B cell (primary cell): ENCODE data around the gene PSMC5. TPM values are rescaled to one million over a fixed set of nuclear protein-coding genes. Genes with fewer than 3 reads are reported as not detected.
A peak's percentile ranks its signal among the peaks of the same experiment; 100 is the strongest.

Experiments
- ATAC-seq: fragments of 200-7000 bp; cut with Tn5 transposase; one replicate; pipeline ENCODE4 v1.10.0; 2021; ENCODE audit warnings: low read depth, mild to moderate bottlenecking, moderate number of reproducible peaks, moderate library complexity
- CTCF ChIA-PET: fragments of 350-600 bp; sonication (Branson Sonifier 250); formaldehyde crosslinking; loops from one replicate; lab custom pipeline; 2021; ENCODE audit warnings: antibody characterized with exemption, inconsistent platforms; lab: Charles Lee
- POLR2A ChIA-PET: fragments of 350-600 bp; sonication (Branson Sonifier 250); formaldehyde crosslinking; loops from one replicate; lab custom pipeline; 2021; ENCODE audit warnings: antibody characterized with exemption; lab: Charles Lee
- DNase-seq: peaks from one replicate; pipeline ENCODE4 v3.0.0; 2013
- H2AFZ ChIP-seq: 2 replicates; pipeline ENCODE4 v1.6.1; 2012; ENCODE audit warnings: mild to moderate bottlenecking, low read depth, low read length; ENCODE audit not compliant: insufficient read depth, poor library complexity, severe bottlenecking
- H3K27ac ChIP-seq, 2 donors: 1 replicate in 1 of 2; 2 replicates in 1 of 2; pipeline ENCODE4 v1.5.1; 2012 to 2013; ENCODE audit warnings: low read length in 2 of 2, mild to moderate bottlenecking in 2 of 2, moderate library complexity in 1 of 2
- H3K27me3 ChIP-seq, 4 experiments: fragments of 200-600 bp in 1 of 4; sonication (generic) in 1 of 4; replicated peaks in 1 of 4; 1 replicate in 2 of 4; 2 replicates in 2 of 4; pipeline versions ENCODE4 v1.6.1 to v1.7.0; 2013 to 2016; ENCODE audit warnings: low read length in 3 of 4, mild to moderate bottlenecking in 2 of 4, mixed read lengths in 1 of 4, moderate library complexity in 1 of 4; ENCODE audit not compliant: insufficient read depth in 4 of 4, control insufficient read depth in 3 of 4; ENCODE audit errors: control extremely low read depth in 1 of 4
- H3K36me3 ChIP-seq, 2 experiments: replicated peaks in 1 of 2; 1 replicate in 1 of 2; 2 replicates in 1 of 2; pipeline versions ENCODE4 v1.6.1 to v1.7.1; 2013; ENCODE audit warnings: low read length in 1 of 2; ENCODE audit not compliant: insufficient read depth in 2 of 2, control insufficient read depth in 1 of 2; ENCODE audit errors: control extremely low read depth in 1 of 2, extremely low read depth in 1 of 2
- H3K4me1 ChIP-seq, 2 donors: fragments of 200-600 bp in 1 of 2; sonication (generic) in 1 of 2; 1 replicate in 1 of 2; 2 replicates in 1 of 2; pipeline versions ENCODE4 v1.5.1 to v1.6.1; 2013 to 2017; ENCODE audit warnings: low read length in 2 of 2; ENCODE audit not compliant: control insufficient read depth in 2 of 2, insufficient read depth in 2 of 2
- H3K4me2 ChIP-seq: replicated peaks from 2 replicates; pipeline ENCODE3; 2012; ENCODE audit warnings: mild to moderate bottlenecking, low read depth, low read length; ENCODE audit not compliant: poor library complexity, severe bottlenecking
- H3K4me3 ChIP-seq, 5 experiments: fragments of 200-600 bp in 1 of 5; sonication (generic) in 1 of 5; 1 replicate in 3 of 5; 2 replicates in 2 of 5; pipeline versions ENCODE4 v1.5.1 to v1.7.0; 2011 to 2016; ENCODE audit warnings: low read length in 4 of 5, mild to moderate bottlenecking in 4 of 5, low read depth in 2 of 5, control low read depth in 1 of 5, moderate library complexity in 1 of 5; ENCODE audit not compliant: insufficient read depth in 1 of 5; ENCODE audit errors: control extremely low read depth in 1 of 5, extremely low read depth in 1 of 5
- H3K79me2 ChIP-seq: fragments of 200-600 bp; sonication (generic); one replicate; pipeline ENCODE4 v1.6.0; 2016; ENCODE audit warnings: low read length; ENCODE audit not compliant: control insufficient read depth, insufficient read depth
- H3K9ac ChIP-seq: fragments of 200-600 bp; sonication (generic); 2 replicates; pipeline ENCODE4 v1.6.1; 2017; ENCODE audit warnings: mild to moderate bottlenecking, low read length, moderate library complexity
- H3K9me3 ChIP-seq, 3 donors: one replicate each; pipeline versions ENCODE4 v1.6.1 to v1.7.1; 2013; ENCODE audit warnings: low read length in 2 of 3; ENCODE audit not compliant: control insufficient read depth in 2 of 3, insufficient read depth in 1 of 3; ENCODE audit errors: control extremely low read depth in 1 of 3
- H4K20me1 ChIP-seq: 2 replicates; pipeline ENCODE4 v1.6.0; 2012; ENCODE audit warnings: mild to moderate bottlenecking, low read length; ENCODE audit not compliant: insufficient read depth, control insufficient read depth, poor library complexity, severe bottlenecking
- H3K27ac Mint-ChIP-seq: one replicate; pipeline ENCODE4 v1.8.0; 2021; ENCODE audit warnings: mixed read lengths
- H3K27me3 Mint-ChIP-seq: one replicate; pipeline ENCODE4 v1.8.0; 2021; ENCODE audit warnings: mixed read lengths
- H3K4me1 Mint-ChIP-seq: one replicate; pipeline ENCODE4 v1.8.0; 2021; ENCODE audit warnings: mixed read lengths
- H3K4me3 Mint-ChIP-seq: one replicate; pipeline ENCODE4 v1.8.0; 2021; ENCODE audit warnings: mixed read lengths
- H3K9me3 Mint-ChIP-seq: one replicate; pipeline ENCODE4 v1.8.0; 2022; ENCODE audit warnings: mixed read lengths; ENCODE audit not compliant: insufficient read depth
- EZH2 ChIP-seq: IDR thresholded peaks from 2 replicates; pipeline ENCODE4 v1.6.1; 2012; ENCODE audit warnings: borderline replicate concordance, low read depth, mild to moderate bottlenecking, moderate library complexity, low read length; ENCODE audit not compliant: insufficient read depth, poor library complexity, severe bottlenecking
- WGBS: methylation state at CpG from one replicate; pipeline ENCODE4 v1.1.5; 2013; ENCODE audit warnings: missing lambda C conversion rate; ENCODE audit not compliant: insufficient coverage; 5-methylcytosine and 5-hydroxymethylcytosine counted together
- intact Hi-C: fragments of 100-400 bp; cut with micrococcal nuclease; formaldehyde crosslinking; loops from one replicate; pipeline ENCODE4 v1.10.0; 2022
- polyA plus RNA-seq: library from polyadenylated mRNA; depleted of rRNA; stranded (reverse); fragments of >200 nt; gene quantifications from 2 replicates; pipeline ENCODE4 v1.2.3, GENCODE V29; 2012
- total RNA-seq, 2 donors: library from RNA; stranded (reverse); fragments of 120-200 nt in 1 of 2; gene quantifications; 1 replicate in 1 of 2; 2 replicates in 1 of 2; pipeline versions ENCODE4 v1.2.3 to v1.2.4, GENCODE V29; 2013 to 2022
- TF ChIP-seq, protein P1 (sequence below): fragments of 200-600 bp; IDR thresholded peaks from one replicate; pipeline ENCODE4 v1.8.0; 2022; ENCODE audit warnings: antibody characterized with exemption, mild to moderate bottlenecking

PSMC5 gene
- total and polyA plus RNA-seq, 2 donors (not counting 1 experiment from before 2014, with no cell fraction given) = 87.1 to 104 TPM

DNA sequence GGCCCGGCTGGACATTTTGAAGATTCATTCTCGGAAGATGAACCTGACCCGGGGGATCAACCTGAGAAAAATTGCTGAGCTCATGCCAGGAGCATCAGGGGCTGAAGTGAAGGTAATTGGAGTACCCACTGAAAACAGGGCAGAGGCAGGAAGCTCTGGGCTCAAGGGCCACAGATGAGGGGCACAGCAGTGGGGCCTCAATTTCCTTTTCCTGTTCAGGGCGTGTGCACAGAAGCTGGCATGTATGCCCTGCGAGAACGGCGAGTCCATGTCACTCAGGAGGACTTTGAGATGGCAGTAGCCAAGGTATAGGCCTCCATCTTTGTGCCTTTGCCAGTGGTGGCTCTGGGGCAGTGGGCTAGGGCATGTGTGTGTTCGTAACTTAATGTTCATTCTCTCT lies 4.3 kb downstream of the PSMC5 start:
- intact Hi-C loops = no loop called here
- no peaks in the 10 kb centered on the region for H3K9me3 ChIP-seq
- TF ChIP-seq, protein P1, sequence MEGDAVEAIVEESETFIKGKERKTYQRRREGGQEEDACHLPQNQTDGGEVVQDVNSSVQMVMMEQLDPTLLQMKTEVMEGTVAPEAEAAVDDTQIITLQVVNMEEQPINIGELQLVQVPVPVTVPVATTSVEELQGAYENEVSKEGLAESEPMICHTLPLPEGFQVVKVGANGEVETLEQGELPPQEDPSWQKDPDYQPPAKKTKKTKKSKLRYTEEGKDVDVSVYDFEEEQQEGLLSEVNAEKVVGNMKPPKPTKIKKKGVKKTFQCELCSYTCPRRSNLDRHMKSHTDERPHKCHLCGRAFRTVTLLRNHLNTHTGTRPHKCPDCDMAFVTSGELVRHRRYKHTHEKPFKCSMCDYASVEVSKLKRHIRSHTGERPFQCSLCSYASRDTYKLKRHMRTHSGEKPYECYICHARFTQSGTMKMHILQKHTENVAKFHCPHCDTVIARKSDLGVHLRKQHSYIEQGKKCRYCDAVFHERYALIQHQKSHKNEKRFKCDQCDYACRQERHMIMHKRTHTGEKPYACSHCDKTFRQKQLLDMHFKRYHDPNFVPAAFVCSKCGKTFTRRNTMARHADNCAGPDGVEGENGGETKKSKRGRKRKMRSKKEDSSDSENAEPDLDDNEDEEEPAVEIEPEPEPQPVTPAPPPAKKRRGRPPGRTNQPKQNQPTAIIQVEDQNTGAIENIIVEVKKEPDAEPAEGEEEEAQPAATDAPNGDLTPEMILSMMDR = no peak
- no peak for TF ChIP-seq EZH2
- peaks cover 23 to 37% of the 10 kb centered on the region in 2 donors for H3K4me1 ChIP-seq
- no peak for DNase-seq
- WGBS = 22% methylated on average over 7 of the region's 8 CpGs
- no peaks in the 10 kb centered on the region for H3K27me3 ChIP-seq
- peaks cover 55% of the 10 kb centered on the region for H3K4me1 Mint-ChIP-seq
- H3K27me3 Mint-ChIP-seq = no peaks in the 10 kb centered on the region
- no peak overlapping the region for H3K4me2 ChIP-seq
- no peak for ATAC-seq
- no peaks in the 10 kb centered on the region for H3K9me3 Mint-ChIP-seq
- no peak overlapping the region for H3K27ac ChIP-seq
- ChIA-PET CTCF (interaction anchor here (0.9 to 1.2 kb wide), 3 partner anchors 9 to 133 kb away, joined by 3 read pairs; no protein-coding TSS in a partner anchor), POLR2A (interaction anchor here (1.0 kb wide), 1 partner anchor 10 kb away, joined by 3 read pairs; no protein-coding TSS in a partner anchor)
- H2AFZ ChIP-seq = no peak overlapping the region
- H3K36me3 ChIP-seq = peaks cover 2 to 75% of the 10 kb centered on the region in 2 experiments
- no peak overlapping the region for H3K9ac ChIP-seq
- peaks cover 20% of the 10 kb centered on the region for H4K20me1 ChIP-seq
- H3K79me2 ChIP-seq = peaks cover 36% of the 10 kb centered on the region
- H3K27ac Mint-ChIP-seq = peak overlapping the region; percentile 32
- no peak overlapping the region for H3K4me3 ChIP-seq
- no peak overlapping the region for H3K4me3 Mint-ChIP-seq

- no peak overlapping the region for H3K4me3 Mint-ChIP-seq
- ATAC-seq (no peak), DNase-seq (no peak)
- TF ChIP-seq EZH2 = no peak
- TF ChIP-seq, protein P1 = no peak
- ChIA-PET POLR2A (interaction anchor here (1.0 kb wide), 1 partner anchor 10 kb away, joined by 3 read pairs; no protein-coding TSS in a partner anchor), CTCF (interaction anchor here (0.9 to 1.2 kb wide), 3 partner anchors 8 to 134 kb away, joined by 3 read pairs; no protein-coding TSS in a partner anchor)
- H4K20me1 ChIP-seq = peaks cover 25% of the 10 kb centered on the region
- peaks cover 37% of the 10 kb centered on the region for H3K79me2 ChIP-seq
- no peak overlapping the region for H3K27ac ChIP-seq
- H3K4me3 ChIP-seq = no peak overlapping the region
- peaks cover 50% of the 10 kb centered on the region for H3K4me1 Mint-ChIP-seq
- no peaks in the 10 kb centered on the region for H3K27me3 Mint-ChIP-seq
- no peaks in the 10 kb centered on the region for H3K9me3 ChIP-seq
- no peaks in the 10 kb centered on the region for H3K9me3 Mint-ChIP-seq
- H3K4me1 ChIP-seq = peaks cover 23 to 35% of the 10 kb centered on the region in 2 donors
- H2AFZ ChIP-seq = no peak overlapping the region
- H3K36me3 ChIP-seq = peaks cover 2 to 80% of the 10 kb centered on the region in 2 experiments
- H3K27ac Mint-ChIP-seq = peak overlapping the region; percentile 32
- no peak overlapping the region for H3K4me2 ChIP-seq
- 100% methylated on average over 1 of the region's 5 CpGs for whole genome bisulfite sequencing
- intact Hi-C loops = no loop called here
- no peaks in the 10 kb centered on the region for H3K27me3 ChIP-seq
- no peak overlapping the region for H3K9ac ChIP-seq
Measured at GRCh38 chr17:63832014-63832413, 4.8 kb downstream of the PSMC5 start.
